K562 (cell line): ENCODE results near the gene PHF3. TPM values are rescaled to one million over a fixed set of nuclear protein-coding genes. Genes with fewer than 3 reads are reported as not detected.

Experiments used
- ATAC-seq: fragments of 200-7000 bp; cut with Tn5 transposase; 3 replicates; pipeline ENCODE4 v1.9.1; 2020; ENCODE audit warnings: moderate library complexity
- BruUV-seq: library from RNA; stranded (reverse); fragments of 400-500 nt; replicated peaks from 2 replicates; lab custom pipeline; 2021; lab: Mats Ljungman, UMichigan
- CTCF ChIA-PET: fragments of 300-600 bp; formaldehyde crosslinking; extraction: SDS; loops from one replicate; lab custom pipeline; 2021; ENCODE audit warnings: low intra/inter-chr PET ratio; lab: Yijun Ruan, JAX
- POLR2A ChIA-PET: fragments of 300-600, 350-650 bp; sonication (Branson Sonifier 250); formaldehyde crosslinking; extraction: SDS; loops from one replicate; lab custom pipeline; 2021; ENCODE audit warnings: antibody characterized with exemption, inconsistent platforms; lab: Yijun Ruan, JAX
- DNase-seq, 4 experiments: peaks; one replicate each; pipeline versions ENCODE4 v3.0.0 to v3.0.0-alpha.2; 2011 to 2018; ENCODE audit warnings: low spot score in 3 of 4, mixed read lengths in 3 of 4; ENCODE audit errors: extremely low read depth in 1 of 4
- FAIRE-seq: peaks from 2 replicates; lab custom pipeline; 2011; peaks lifted over from hg19 to GRCh38; lab: Jason Lieb, UNC
- H2AFZ ChIP-seq: 2 replicates; pipeline ENCODE4 v1.6.0; 2011; ENCODE audit warnings: low read depth, low read length, control low read depth, inconsistent platforms
- H3K27ac ChIP-seq: fragments of 200-600 bp; 3 replicates; pipeline ENCODE4 v1.8.0; 2011; ENCODE audit warnings: low read depth, mild to moderate bottlenecking, control low read depth, inconsistent platforms, low read length, moderate library complexity, mixed read lengths; ENCODE audit errors: extremely low read depth
- H3K27me3 ChIP-seq, 2 experiments: fragments of 300-600 bp in 1 of 2; 2 replicates in 1 of 2; 3 replicates in 1 of 2; pipeline versions ENCODE4 v1.6.0 to v1.8.0; 2011; ENCODE audit warnings: inconsistent platforms in 2 of 2, low read length in 2 of 2, mild to moderate bottlenecking in 1 of 2, mixed read lengths in 1 of 2, moderate library complexity in 1 of 2; ENCODE audit not compliant: control insufficient read depth in 2 of 2, insufficient read depth in 2 of 2
- H3K36me3 ChIP-seq: fragments of 300-600 bp; 3 replicates; pipeline ENCODE4 v1.8.0; 2011; ENCODE audit warnings: mild to moderate bottlenecking, low read length, inconsistent platforms; ENCODE audit not compliant: control insufficient read depth, insufficient read depth
- H3K4me1 ChIP-seq, 2 experiments: fragments of 200-600 bp in 1 of 2; replicated peaks in 1 of 2; 2 replicates in 1 of 2; 3 replicates in 1 of 2; pipeline versions ENCODE4 v1.5.1 to v1.8.0; 2011; ENCODE audit warnings: inconsistent platforms in 2 of 2, low read length in 2 of 2, mild to moderate bottlenecking in 1 of 2, mixed read lengths in 1 of 2, moderate library complexity in 1 of 2; ENCODE audit not compliant: control insufficient read depth in 2 of 2, insufficient read depth in 2 of 2
- H3K4me2 ChIP-seq: 2 replicates; pipeline ENCODE4 v1.6.1; 2011; ENCODE audit warnings: low read length, control low read depth, inconsistent platforms, mixed read lengths; ENCODE audit not compliant: insufficient read depth
- H3K4me3 ChIP-seq: fragments of 200-600 bp; sonication (generic), shearing (Covaris generic); 2 replicates; pipeline ENCODE4 v1.5.1; 2016; ENCODE audit warnings: control low read depth, inconsistent platforms
- H3K79me2 ChIP-seq: fragments of 200-600 bp; 3 replicates; pipeline ENCODE4 v1.8.0; 2011; ENCODE audit warnings: low read length, inconsistent platforms; ENCODE audit not compliant: control insufficient read depth, insufficient read depth
- H3K9ac ChIP-seq, 2 experiments: 2 replicates each; pipeline versions ENCODE4 v1.6.0 to v1.6.1; 2011; ENCODE audit warnings: low read depth in 2 of 2, low read length in 2 of 2, control low read depth in 1 of 2, inconsistent platforms in 1 of 2, mild to moderate bottlenecking in 1 of 2, mixed read lengths in 1 of 2; ENCODE audit not compliant: insufficient read depth in 1 of 2
- H3K9me1 ChIP-seq: one replicate; pipeline ENCODE4 v1.6.0; 2011; ENCODE audit warnings: inconsistent platforms, mild to moderate bottlenecking, low read length, moderate library complexity; ENCODE audit not compliant: control insufficient read depth, insufficient read depth
- H3K9me3 ChIP-seq: replicated peaks from 2 replicates; pipeline ENCODE4 v1.5.1; 2011; ENCODE audit warnings: low read depth, low read length, inconsistent platforms; ENCODE audit not compliant: control insufficient read depth, insufficient read depth
- H4K20me1 ChIP-seq: replicated peaks from 2 replicates; pipeline ENCODE4 v1.6.1; 2011; ENCODE audit warnings: low read length, inconsistent platforms, mixed read lengths; ENCODE audit not compliant: control insufficient read depth, insufficient read depth
- ASH1L ChIP-seq: fragments of 450-650 bp; IDR thresholded peaks from 2 replicates; pipeline ENCODE4 v1.6.1; 2018; ENCODE audit warnings: borderline replicate concordance, mild to moderate bottlenecking, low read depth; ENCODE audit not compliant: partially characterized antibody
- COPS2 ChIP-seq: fragments of 450-650 bp; conservative IDR thresholded peaks from 2 replicates; pipeline ENCODE4 v1.6.1; 2016; ENCODE audit warnings: mild to moderate bottlenecking, moderate library complexity
- CTCFL ChIP-seq: IDR thresholded peaks from 2 replicates; pipeline ENCODE4 v1.6.1; 2011; ENCODE audit warnings: borderline replicate concordance, low read depth, mild to moderate bottlenecking, moderate library complexity, low read length; ENCODE audit not compliant: insufficient read depth, poor library complexity, severe bottlenecking
- HOMEZ ChIP-seq: fragments of 250-450 bp; sonication (Bioruptor Pico); IDR thresholded peaks from 2 replicates; pipeline ENCODE4 v1.4.0; 2020; ENCODE audit warnings: mild to moderate bottlenecking, moderate library complexity
- LEF1 ChIP-seq: fragments of 450-650 bp; IDR thresholded peaks from 2 replicates; pipeline ENCODE4 v1.6.1; 2016; ENCODE audit warnings: mild to moderate bottlenecking
- NCOA6 ChIP-seq: fragments of 450-650 bp; IDR thresholded peaks from 2 replicates; pipeline ENCODE4 v1.6.1; 2017; ENCODE audit warnings: mild to moderate bottlenecking
- PRPF4 ChIP-seq: fragments of 200-400 bp; formaldehyde crosslinking; IDR thresholded peaks from one replicate; pipeline ENCODE4 v1.6.1; 2017; ENCODE audit warnings: low read length, low read depth, mild to moderate bottlenecking; ENCODE audit not compliant: insufficient read depth, poor library complexity, severe bottlenecking
- ZBTB2 ChIP-seq: fragments of 450-650 bp; IDR thresholded peaks from 2 replicates; pipeline ENCODE4 v1.6.1; 2016; ENCODE audit warnings: antibody characterized with exemption
- ZKSCAN3 ChIP-seq: fragments of 250-450 bp; sonication (Bioruptor Pico); IDR thresholded peaks from 2 replicates; pipeline ENCODE4 v1.4.0; 2020
- ZSCAN29 ChIP-seq: fragments of 450-650 bp; IDR thresholded peaks from 2 replicates; pipeline ENCODE4 v1.6.1; 2017
- WGBS: fragments of 100-300 bp; shearing (Covaris generic); methylation state at CpG from one replicate; pipeline ENCODE4 v1.1.6; 2016; ENCODE audit warnings: low coverage, mixed read lengths; ENCODE audit not compliant: insufficient coverage; ENCODE audit errors: missing lambda C conversion rate; 5-methylcytosine and 5-hydroxymethylcytosine counted together
- in situ Hi-C: fragments of 300-500 bp; cut with MboI; formaldehyde crosslinking; loops from 4 replicates; pipeline ENCODE4 v1.15.0; 2018; ENCODE audit warnings: inconsistent platforms, mixed read lengths
- intact Hi-C: fragments of 100-400 bp; cut with micrococcal nuclease; formaldehyde crosslinking; loops from 2 replicates; pipeline ENCODE4 v1.14.2; 2022
- polyA plus RNA-seq, 8 experiments: library from polyadenylated mRNA; depleted of rRNA in 4 of 8; stranded (reverse) in 5 of 8; unstranded in 3 of 8; fragments of >200 nt; fragmentation: Nextera tagmentation in 2 of 8; fragmentation: Illumina TruSeq in 1 of 8; extraction: Ambion mirVana in 2 of 8; extraction: Trizol in 1 of 8; gene quantifications; 2 replicates each; pipeline versions ENCODE4 v1.2.1 to v1.2.3, GENCODE V29; 2011 to 2014; ENCODE audit warnings: inconsistent platforms in 1 of 8, missing spikeins in 1 of 8
- total RNA-seq, 7 experiments: library from RNA; depleted of rRNA in 6 of 7; stranded (reverse); fragments of >200 nt in 6 of 7; fragmentation: Illumina TruSeq in 2 of 7; extraction: Trizol in 2 of 7; gene quantifications; 2 replicates each; pipeline versions ENCODE4 v1.2.1 to v1.2.3, GENCODE V29; 2011 to 2021; ENCODE audit warnings: low replicate concordance in 1 of 7

The PHF3 gene
- total and polyA plus RNA-seq, 9 of the 15 experiments (the other 6 are each of a cell fraction or from before 2014, with no cell fraction given): 8.1 to 51.2 (median 30.9) TPM

GRCh38 chr6:63609231-63609630 lies 26.4 kb upstream of the PHF3 start:
- Histone ChIP-seq H3K9me1 (no peaks in the 10 kb centered on the region), H4K20me1 (no peaks in the 10 kb centered on the region), H3K4me1 (peaks cover 0 to 3% of the 10 kb centered on the region in 2 experiments; a peak in 2 of 5 replicates), H3K27me3 (no peaks in the 10 kb centered on the region), H3K9me3 (no peaks in the 10 kb centered on the region), H3K9ac (no peak overlapping the region), H3K27ac (no peak overlapping the region), H3K79me2 (no peaks in the 10 kb centered on the region), H3K4me3 (no peak overlapping the region), H3K4me2 (no peak overlapping the region), H2AFZ (no peak overlapping the region), H3K36me3 (no peaks in the 10 kb centered on the region)
- intact Hi-C loops: no loop called here
- BruUV-seq: no TSS peak
- in situ Hi-C loops: no loop called here
- FAIRE-seq (no peak), DNase-seq (no peak), ATAC-seq (no peak)
- CTCF ChIA-PET: no interaction called here
- WGBS: 13% methylated on average over 1 of the region's 1 CpG
- TF ChIP-seq HOMEZ (no peak), ZSCAN29 (no peak), ZBTB2 (no peak), COPS2 (no peak), NCOA6 (no peak), ASH1L (no peak), PRPF4 (no peak), LEF1 (no peak), CTCFL (no peak), ZKSCAN3 (no peak)
- POLR2A ChIA-PET: interaction anchor here (1.3 kb wide), 2 partner anchors 13 to 25 kb away, joined by 3 to 5 read pairs; no protein-coding TSS in a partner anchor
